Measurements from ENCODE around the gene GPC6. TPM values are rescaled to one million over a fixed set of nuclear protein-coding genes. Genes with fewer than 3 reads are reported as not detected.

GPC6 gene
- total RNA-seq, 6 donors from 2014 or later, result 1.3 to 7.3 (median 3.4) TPM

DNA sequence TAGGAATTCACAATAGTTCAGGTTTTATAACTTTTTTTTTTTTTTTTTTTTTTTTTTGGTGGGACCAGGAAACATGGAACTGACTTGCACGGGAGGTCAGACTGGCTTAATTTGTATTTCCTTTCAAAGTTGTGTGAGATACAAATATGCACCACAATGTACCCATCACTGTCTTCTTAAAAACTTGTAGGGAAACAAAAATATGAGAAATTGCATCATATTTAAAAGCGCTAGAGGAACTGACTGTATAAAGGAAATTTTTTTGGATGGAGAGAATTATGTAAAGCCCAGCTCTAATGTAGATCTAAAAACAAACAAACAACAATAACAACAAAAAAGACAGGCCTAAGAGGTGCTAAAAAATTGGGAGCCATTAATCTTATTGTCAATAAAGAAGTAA is 1006.3 kb downstream of the GPC6 start:
- ATAC-seq (ENCODE audit: low FRiP score in 2 of 2) (no peak), DNase-seq (no peak)
- no peak overlapping the region for H3K27ac ChIP-seq
- 72 to 81% methylated on average over 2 of the region's 2 CpGs for WGBS, 2 donors
- no peaks in the 10 kb centered on the region for H3K36me3 ChIP-seq
- H3K4me3 ChIP-seq, result no peak overlapping the region
- H3K9me3 ChIP-seq, result no peaks in the 10 kb centered on the region
- TF ChIP-seq, protein P1, sequence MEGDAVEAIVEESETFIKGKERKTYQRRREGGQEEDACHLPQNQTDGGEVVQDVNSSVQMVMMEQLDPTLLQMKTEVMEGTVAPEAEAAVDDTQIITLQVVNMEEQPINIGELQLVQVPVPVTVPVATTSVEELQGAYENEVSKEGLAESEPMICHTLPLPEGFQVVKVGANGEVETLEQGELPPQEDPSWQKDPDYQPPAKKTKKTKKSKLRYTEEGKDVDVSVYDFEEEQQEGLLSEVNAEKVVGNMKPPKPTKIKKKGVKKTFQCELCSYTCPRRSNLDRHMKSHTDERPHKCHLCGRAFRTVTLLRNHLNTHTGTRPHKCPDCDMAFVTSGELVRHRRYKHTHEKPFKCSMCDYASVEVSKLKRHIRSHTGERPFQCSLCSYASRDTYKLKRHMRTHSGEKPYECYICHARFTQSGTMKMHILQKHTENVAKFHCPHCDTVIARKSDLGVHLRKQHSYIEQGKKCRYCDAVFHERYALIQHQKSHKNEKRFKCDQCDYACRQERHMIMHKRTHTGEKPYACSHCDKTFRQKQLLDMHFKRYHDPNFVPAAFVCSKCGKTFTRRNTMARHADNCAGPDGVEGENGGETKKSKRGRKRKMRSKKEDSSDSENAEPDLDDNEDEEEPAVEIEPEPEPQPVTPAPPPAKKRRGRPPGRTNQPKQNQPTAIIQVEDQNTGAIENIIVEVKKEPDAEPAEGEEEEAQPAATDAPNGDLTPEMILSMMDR (IDR thresholded peaks at IDR 0.05), result no peak
- TF ChIP-seq POLR2AphosphoS5 (IDR thresholded peaks at IDR 0.05), result no peak
- TF ChIP-seq POLR2A (IDR thresholded peaks at IDR 0.05), result no peak
- TF ChIP-seq EP300 (IDR thresholded peaks at IDR 0.05), result no peak
- no peaks in the 10 kb centered on the region for H3K27me3 ChIP-seq
- H3K4me1 ChIP-seq, result no peaks in the 10 kb centered on the region

DNA sequence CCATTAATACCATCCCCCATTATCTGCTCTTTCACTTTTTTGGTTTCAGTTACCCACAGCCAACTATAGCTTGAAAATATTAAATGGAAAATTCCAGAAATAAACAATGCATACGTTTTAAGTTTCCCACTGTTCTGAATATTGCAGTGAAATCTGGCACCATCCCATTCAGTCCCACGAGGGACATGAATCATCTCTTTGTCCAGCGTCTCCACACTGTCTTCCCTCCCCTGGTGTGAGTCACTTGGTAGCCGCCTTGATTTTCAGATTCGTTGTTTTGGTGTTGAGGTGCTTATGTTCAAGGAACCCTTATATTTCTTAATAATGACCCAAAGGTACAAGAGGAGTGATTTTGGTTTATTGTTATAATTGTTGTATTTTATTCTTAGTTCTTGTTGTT is 1006.8 kb downstream of the GPC6 start:
- Histone ChIP-seq H3K9me3 (no peaks in the 10 kb centered on the region), H3K27ac (no peak overlapping the region), H3K36me3 (no peaks in the 10 kb centered on the region), H3K4me1 (no peaks in the 10 kb centered on the region), H3K4me3 (no peak overlapping the region), H3K27me3 (no peaks in the 10 kb centered on the region)
- 60 to 64% methylated on average over 5 of the region's 5 CpGs for WGBS, 2 donors
- TF ChIP-seq, protein P1 (IDR thresholded peaks at IDR 0.05), result no peak
- TF ChIP-seq EP300 (IDR thresholded peaks at IDR 0.05) (no peak), POLR2A (IDR thresholded peaks at IDR 0.05) (no peak), POLR2AphosphoS5 (IDR thresholded peaks at IDR 0.05) (no peak)
- DNase-seq, result no peak
- ATAC-seq (ENCODE audit: low FRiP score in 2 of 2), result peak in 1 of 2 donors; percentile 81

DNA sequence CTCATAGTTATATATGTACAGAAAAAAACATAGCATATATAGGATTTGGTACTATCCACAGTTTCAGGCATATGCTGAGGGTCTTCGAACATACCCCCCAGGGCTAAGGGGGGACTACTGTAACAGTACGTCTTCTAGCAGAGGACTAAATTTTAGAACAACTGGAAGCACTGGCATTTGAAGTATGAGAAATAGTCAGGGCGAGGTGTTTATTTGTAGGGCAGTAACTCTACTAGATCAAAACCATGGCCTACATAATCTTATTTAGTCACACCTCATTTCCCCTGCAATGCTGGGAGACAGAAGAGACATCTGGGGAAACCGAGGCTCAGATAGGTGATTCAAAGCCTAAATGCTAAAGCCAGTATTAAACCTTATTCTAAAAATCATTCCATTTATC is 1007.2 kb downstream of the GPC6 start:
- ATAC-seq (ENCODE audit: low FRiP score in 2 of 2), result no peak
- no peaks in the 10 kb centered on the region for H3K36me3 ChIP-seq
- TF ChIP-seq EP300 (IDR thresholded peaks at IDR 0.05) (no peak), POLR2AphosphoS5 (IDR thresholded peaks at IDR 0.05) (no peak), POLR2A (IDR thresholded peaks at IDR 0.05) (no peak)
- TF ChIP-seq, protein P1 (IDR thresholded peaks at IDR 0.05), result no peak

DNA sequence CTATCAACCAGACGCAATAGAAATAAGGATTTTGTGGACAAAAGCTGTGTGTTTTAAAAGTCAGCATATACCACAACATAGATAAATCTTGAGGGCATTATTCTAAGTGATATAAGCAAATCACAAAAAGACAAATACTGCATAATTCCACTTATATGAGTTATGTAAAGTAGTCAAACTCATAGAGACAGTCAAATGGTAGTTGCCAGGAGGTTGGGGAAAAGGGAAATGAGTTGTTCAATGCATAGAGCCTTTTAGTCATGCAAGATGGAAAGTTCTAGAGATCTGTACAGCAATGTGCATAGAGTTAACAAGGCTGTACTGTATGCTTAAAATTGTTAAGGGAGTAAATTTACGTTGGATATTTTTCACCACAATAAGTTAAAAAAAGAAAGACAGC is 1008.1 kb downstream of the GPC6 start:
- Histone ChIP-seq H3K4me1 (no peaks in the 10 kb centered on the region), H3K9me3 (no peaks in the 10 kb centered on the region), H3K27me3 (no peaks in the 10 kb centered on the region), H3K27ac (no peak overlapping the region), H3K4me3 (no peak overlapping the region), H3K36me3 (no peaks in the 10 kb centered on the region)
- WGBS, 2 donors, result 73 to 86% methylated on average over 2 of the region's 2 CpGs
- DNase-seq (no peak), ATAC-seq (ENCODE audit: low FRiP score in 2 of 2) (no peak)
- TF ChIP-seq POLR2AphosphoS5 (IDR thresholded peaks at IDR 0.05) (no peak), EP300 (IDR thresholded peaks at IDR 0.05) (no peak), POLR2A (IDR thresholded peaks at IDR 0.05) (no peak)
- TF ChIP-seq, protein P1 (IDR thresholded peaks at IDR 0.05), result no peak

More for the DNA sequence above, 1007.2 kb downstream of the GPC6 start:
- 88 to 89% methylated on average over 4 of the region's 4 CpGs for WGBS, 2 donors
- no peak for DNase-seq
- H3K9me3 ChIP-seq, result no peaks in the 10 kb centered on the region
- no peaks in the 10 kb centered on the region for H3K4me1 ChIP-seq
- no peaks in the 10 kb centered on the region for H3K27me3 ChIP-seq
- H3K27ac ChIP-seq, result no peak overlapping the region
- no peak overlapping the region for H3K4me3 ChIP-seq

DNA sequence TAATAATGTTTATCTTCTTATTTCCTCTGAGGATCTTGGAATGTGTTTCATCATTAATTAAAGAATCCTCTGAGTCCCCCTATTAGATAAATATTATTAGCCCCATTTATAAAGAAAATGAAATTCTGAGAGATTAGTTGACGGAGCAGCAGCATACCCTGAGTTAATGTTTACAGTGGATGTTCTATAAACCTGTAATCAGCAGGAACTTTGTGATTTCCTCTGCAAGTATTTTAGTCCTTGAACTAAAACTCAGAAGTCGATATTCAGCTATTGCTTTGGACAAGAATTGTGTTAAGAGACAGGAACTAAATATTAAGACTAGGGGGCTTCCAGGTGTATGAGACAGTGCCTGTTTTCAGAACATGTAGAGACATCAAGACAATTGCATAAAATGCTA is 1009.5 kb downstream of the GPC6 start:
- Histone ChIP-seq H3K4me3 (no peak overlapping the region), H3K4me1 (no peaks in the 10 kb centered on the region), H3K36me3 (no peaks in the 10 kb centered on the region), H3K9me3 (no peaks in the 10 kb centered on the region), H3K27me3 (no peaks in the 10 kb centered on the region), H3K27ac (no peak overlapping the region)
- no peak for TF ChIP-seq POLR2A (IDR thresholded peaks at IDR 0.05)
- TF ChIP-seq POLR2AphosphoS5 (IDR thresholded peaks at IDR 0.05), result no peak
- TF ChIP-seq EP300 (IDR thresholded peaks at IDR 0.05), result no peak
- TF ChIP-seq, protein P1 (IDR thresholded peaks at IDR 0.05), result no peak
- no peak for ATAC-seq (ENCODE audit: low FRiP score in 2 of 2)
- DNase-seq, result no peak
- 47 to 50% methylated on average over 2 of the region's 2 CpGs for WGBS, 2 donors
